GM23338 (cell line): ENCODE results near the gene BMF. TPM values are rescaled to one million over a fixed set of nuclear protein-coding genes. Genes with fewer than 3 reads are reported as not detected.
A peak's percentile ranks its signal among the peaks of the same experiment; 100 is the strongest.

Experiments
- ATAC-seq: fragments of 200-7000 bp; cut with Tn5 transposase; 3 replicates; pipeline ENCODE4 v1.9.1; 2020
- DNase-seq: peaks from one replicate; pipeline ENCODE4 v3.0.0-alpha.2; 2015; ENCODE audit warnings: low spot score
- H2AFZ ChIP-seq: fragments of 200-600 bp; sonication (generic); 2 replicates; pipeline ENCODE4 v1.8.0; 2016; ENCODE audit warnings: antibody characterized with exemption, mild to moderate bottlenecking, moderate library complexity
- H3F3A ChIP-seq: fragments of 200-600 bp; sonication (generic); replicated peaks from 2 replicates; pipeline ENCODE4 v1.8.0; 2017; ENCODE audit warnings: antibody characterized with exemption, mixed run types, low read depth
- H3K27ac ChIP-seq: fragments of 200-600 bp; sonication (generic); 2 replicates; pipeline ENCODE4 v1.6.1; 2016; ENCODE audit warnings: low read depth
- H3K27me3 ChIP-seq: fragments of 200-600 bp; sonication (generic); 2 replicates; pipeline ENCODE4 v1.8.0; 2016; ENCODE audit warnings: mild to moderate bottlenecking, mixed run types, moderate library complexity; ENCODE audit not compliant: insufficient read depth
- H3K36me3 ChIP-seq: fragments of 200-600 bp; sonication (generic); 2 replicates; pipeline ENCODE4 v1.8.0; 2016; ENCODE audit warnings: mild to moderate bottlenecking; ENCODE audit not compliant: insufficient read depth
- H3K4me1 ChIP-seq: fragments of 200-600 bp; sonication (generic); 2 replicates; pipeline ENCODE4 v1.8.0; 2016; ENCODE audit warnings: mild to moderate bottlenecking, moderate library complexity; ENCODE audit not compliant: insufficient read depth
- H3K4me2 ChIP-seq: fragments of 200-600 bp; sonication (generic); 2 replicates; pipeline ENCODE4 v1.7.1; 2017; ENCODE audit warnings: mixed run types
- H3K4me3 ChIP-seq: fragments of 200-600 bp; sonication (generic); 2 replicates; pipeline ENCODE4 v1.6.1; 2016; ENCODE audit warnings: mixed run types
- H3K79me2 ChIP-seq: fragments of 200-600 bp; sonication (generic); replicated peaks from 2 replicates; pipeline ENCODE4 v1.8.0; 2017; ENCODE audit warnings: mild to moderate bottlenecking; ENCODE audit not compliant: insufficient read depth
- H3K9me2 ChIP-seq: fragments of 200-600 bp; sonication (generic); 2 replicates; pipeline ENCODE4 v1.8.0; 2017; ENCODE audit not compliant: insufficient read depth
- H4K20me1 ChIP-seq: fragments of 200-600 bp; sonication (generic); replicated peaks from 2 replicates; pipeline ENCODE4 v1.8.0; 2017; ENCODE audit warnings: mild to moderate bottlenecking; ENCODE audit not compliant: insufficient read depth
- H3K27ac Mint-ChIP-seq: 2 replicates; pipeline ENCODE4 v1.8.0; 2020; ENCODE audit warnings: inconsistent platforms, mild to moderate bottlenecking, moderate library complexity, mixed read lengths
- H3K27me3 Mint-ChIP-seq: 3 replicates; pipeline ENCODE4 v1.8.0; 2022; ENCODE audit warnings: low read depth, mild to moderate bottlenecking, moderate library complexity, mixed read lengths, inconsistent platforms; ENCODE audit not compliant: insufficient read depth, poor library complexity
- H3K36me3 Mint-ChIP-seq: 3 replicates; pipeline ENCODE4 v1.8.0; 2021; ENCODE audit warnings: low read depth, mild to moderate bottlenecking, inconsistent platforms, moderate library complexity, mixed read lengths
- H3K4me1 Mint-ChIP-seq: 3 replicates; pipeline ENCODE4 v1.8.0; 2020; ENCODE audit warnings: mild to moderate bottlenecking, inconsistent platforms, mixed read lengths
- H3K4me3 Mint-ChIP-seq: 3 replicates; pipeline ENCODE4 v1.8.0; 2021; ENCODE audit warnings: moderate library complexity, mild to moderate bottlenecking, inconsistent platforms, mixed read lengths
- H3K9me3 Mint-ChIP-seq: 3 replicates; pipeline ENCODE4 v1.8.0; 2020; ENCODE audit warnings: moderate library complexity, mild to moderate bottlenecking, inconsistent platforms, mixed read lengths
- CREB1 ChIP-seq: fragments of 250-450 bp; sonication (Bioruptor Pico); IDR thresholded peaks from 2 replicates; pipeline ENCODE4 v1.5.0; 2020; ENCODE audit warnings: low read depth, mild to moderate bottlenecking, moderate library complexity
- EZH2 ChIP-seq: fragments of 200-600 bp; sonication (generic); IDR thresholded peaks from one replicate; pipeline ENCODE4 v1.8.0; 2017; ENCODE audit warnings: antibody characterized with exemption, mild to moderate bottlenecking, low read depth; ENCODE audit not compliant: unreplicated experiment
- EZH2phosphoT487 ChIP-seq: fragments of 200-600 bp; sonication (generic); IDR thresholded peaks from one replicate; pipeline ENCODE4 v1.8.1; 2018; ENCODE audit warnings: antibody characterized with exemption; ENCODE audit not compliant: unreplicated experiment
- POLR2AphosphoS5 ChIP-seq: IDR thresholded peaks from 2 replicates; pipeline ENCODE4 v1.6.1; 2016; ENCODE audit warnings: antibody characterized with exemption, low read depth
- STAT1 ChIP-seq: IDR thresholded peaks from one replicate; pipeline ENCODE4 v1.6.1; 2016; ENCODE audit warnings: antibody characterized with exemption; ENCODE audit not compliant: unreplicated experiment
- ZNF331 ChIP-seq: fragments of 250-450 bp; sonication (Bioruptor Pico); IDR thresholded peaks from 2 replicates; pipeline ENCODE4 v1.5.0; 2020; ENCODE audit warnings: low read depth, mild to moderate bottlenecking, moderate library complexity
- polyA plus RNA-seq: library from polyadenylated mRNA; unstranded; fragments of >200 nt; fragmentation: Nextera tagmentation; extraction: Ambion mirVana; gene quantifications from 2 replicates; pipeline ENCODE4 v1.2.1, GENCODE V29; 2016
- total RNA-seq: library from RNA; depleted of rRNA; stranded (reverse); fragments of >200 nt; shearing (Covaris generic); gene quantifications from 2 replicates; pipeline ENCODE4 v1.2.3, GENCODE V29; 2014
- TF ChIP-seq, protein P1 (sequence below): IDR thresholded peaks from one replicate; pipeline ENCODE4 v1.6.1; 2018; ENCODE audit warnings: antibody characterized with exemption; ENCODE audit not compliant: unreplicated experiment
- TF ChIP-seq, protein P2 (sequence below), 2 experiments: fragments of 200-600 bp in 1 of 2; sonication (generic) in 1 of 2; conservative IDR thresholded peaks; 2 replicates each; pipeline versions ENCODE4 v1.5.1 to v1.6.1; 2016 to 2017; ENCODE audit warnings: antibody characterized with exemption in 2 of 2, low read depth in 2 of 2, mild to moderate bottlenecking in 2 of 2, moderate library complexity in 1 of 2
- TF ChIP-seq, protein P3 (sequence below): fragments of 250-450 bp; sonication (Bioruptor Pico); IDR thresholded peaks from 2 replicates; pipeline ENCODE4 v1.5.0; 2020; ENCODE audit warnings: mild to moderate bottlenecking, moderate library complexity

Gene BMF
- total and polyA plus RNA-seq, 2 experiments from 2014 or later: 2.0 to 20.3 TPM

DNA sequence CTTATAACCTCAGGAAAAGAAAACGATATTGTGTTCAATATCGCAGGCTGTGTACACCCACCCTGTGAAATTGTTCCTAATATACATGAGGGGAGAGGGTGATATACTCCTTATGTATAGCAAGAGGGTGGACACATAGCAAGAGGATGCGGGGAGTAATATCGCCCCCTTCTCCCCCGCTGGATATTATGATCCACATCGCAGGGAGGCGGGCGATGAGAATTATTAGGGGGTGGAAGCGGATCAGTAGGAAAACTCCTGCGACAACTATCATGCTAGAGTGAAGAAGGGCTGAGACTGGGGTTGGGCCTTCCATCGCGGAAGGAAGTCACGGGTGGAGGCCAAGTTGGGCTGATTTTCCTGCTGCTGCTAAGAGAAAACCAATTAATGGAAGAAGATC, 24.9 kb upstream of the BMF start:
- Mint-ChIP-seq H3K9me3 (no peaks in the 10 kb centered on the region), H3K27me3 (peaks cover 2% of the 10 kb centered on the region), H3K36me3 (no peaks in the 10 kb centered on the region), H3K27ac (no peak overlapping the region), H3K4me1 (peaks cover 17% of the 10 kb centered on the region), H3K4me3 (no peak overlapping the region)
- no peaks in the 10 kb centered on the region for H3K27me3 ChIP-seq
- no peak for TF ChIP-seq POLR2AphosphoS5
- no peak for TF ChIP-seq ZNF331 (CRISPR knock-in tag)
- TF ChIP-seq CREB1 (CRISPR knock-in tag): no peak
- TF ChIP-seq, protein P1, sequence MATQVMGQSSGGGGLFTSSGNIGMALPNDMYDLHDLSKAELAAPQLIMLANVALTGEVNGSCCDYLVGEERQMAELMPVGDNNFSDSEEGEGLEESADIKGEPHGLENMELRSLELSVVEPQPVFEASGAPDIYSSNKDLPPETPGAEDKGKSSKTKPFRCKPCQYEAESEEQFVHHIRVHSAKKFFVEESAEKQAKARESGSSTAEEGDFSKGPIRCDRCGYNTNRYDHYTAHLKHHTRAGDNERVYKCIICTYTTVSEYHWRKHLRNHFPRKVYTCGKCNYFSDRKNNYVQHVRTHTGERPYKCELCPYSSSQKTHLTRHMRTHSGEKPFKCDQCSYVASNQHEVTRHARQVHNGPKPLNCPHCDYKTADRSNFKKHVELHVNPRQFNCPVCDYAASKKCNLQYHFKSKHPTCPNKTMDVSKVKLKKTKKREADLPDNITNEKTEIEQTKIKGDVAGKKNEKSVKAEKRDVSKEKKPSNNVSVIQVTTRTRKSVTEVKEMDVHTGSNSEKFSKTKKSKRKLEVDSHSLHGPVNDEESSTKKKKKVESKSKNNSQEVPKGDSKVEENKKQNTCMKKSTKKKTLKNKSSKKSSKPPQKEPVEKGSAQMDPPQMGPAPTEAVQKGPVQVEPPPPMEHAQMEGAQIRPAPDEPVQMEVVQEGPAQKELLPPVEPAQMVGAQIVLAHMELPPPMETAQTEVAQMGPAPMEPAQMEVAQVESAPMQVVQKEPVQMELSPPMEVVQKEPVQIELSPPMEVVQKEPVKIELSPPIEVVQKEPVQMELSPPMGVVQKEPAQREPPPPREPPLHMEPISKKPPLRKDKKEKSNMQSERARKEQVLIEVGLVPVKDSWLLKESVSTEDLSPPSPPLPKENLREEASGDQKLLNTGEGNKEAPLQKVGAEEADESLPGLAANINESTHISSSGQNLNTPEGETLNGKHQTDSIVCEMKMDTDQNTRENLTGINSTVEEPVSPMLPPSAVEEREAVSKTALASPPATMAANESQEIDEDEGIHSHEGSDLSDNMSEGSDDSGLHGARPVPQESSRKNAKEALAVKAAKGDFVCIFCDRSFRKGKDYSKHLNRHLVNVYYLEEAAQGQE: no peak
- TF ChIP-seq, protein P2, sequence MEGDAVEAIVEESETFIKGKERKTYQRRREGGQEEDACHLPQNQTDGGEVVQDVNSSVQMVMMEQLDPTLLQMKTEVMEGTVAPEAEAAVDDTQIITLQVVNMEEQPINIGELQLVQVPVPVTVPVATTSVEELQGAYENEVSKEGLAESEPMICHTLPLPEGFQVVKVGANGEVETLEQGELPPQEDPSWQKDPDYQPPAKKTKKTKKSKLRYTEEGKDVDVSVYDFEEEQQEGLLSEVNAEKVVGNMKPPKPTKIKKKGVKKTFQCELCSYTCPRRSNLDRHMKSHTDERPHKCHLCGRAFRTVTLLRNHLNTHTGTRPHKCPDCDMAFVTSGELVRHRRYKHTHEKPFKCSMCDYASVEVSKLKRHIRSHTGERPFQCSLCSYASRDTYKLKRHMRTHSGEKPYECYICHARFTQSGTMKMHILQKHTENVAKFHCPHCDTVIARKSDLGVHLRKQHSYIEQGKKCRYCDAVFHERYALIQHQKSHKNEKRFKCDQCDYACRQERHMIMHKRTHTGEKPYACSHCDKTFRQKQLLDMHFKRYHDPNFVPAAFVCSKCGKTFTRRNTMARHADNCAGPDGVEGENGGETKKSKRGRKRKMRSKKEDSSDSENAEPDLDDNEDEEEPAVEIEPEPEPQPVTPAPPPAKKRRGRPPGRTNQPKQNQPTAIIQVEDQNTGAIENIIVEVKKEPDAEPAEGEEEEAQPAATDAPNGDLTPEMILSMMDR (conservative IDR thresholded peaks at IDR 0.05; ENCODE audit: low read depth in 2 of 2): 0 out of 4 replicates have a peak, but pooled peaks of 1 of the 2 experiments have one; percentile 11
- TF ChIP-seq EZH2: no peak
- no peak for TF ChIP-seq STAT1
- TF ChIP-seq EZH2phosphoT487: no peak
- no peak for ATAC-seq
- H3K36me3 ChIP-seq: no peaks in the 10 kb centered on the region
- no peaks in the 10 kb centered on the region; the same call in 1 of the 2 replicates for H3K4me1 ChIP-seq
- no peak overlapping the region for H2AFZ ChIP-seq
- no peak overlapping the region for H3K4me2 ChIP-seq
- no peaks in the 10 kb centered on the region for H3K79me2 ChIP-seq
- no peak for DNase-seq
- H3K27ac ChIP-seq: no peak overlapping the region
- no peaks in the 10 kb centered on the region for H4K20me1 ChIP-seq
- H3K9me2 ChIP-seq: no peaks in the 10 kb centered on the region
- no peaks in the 10 kb centered on the region; the same call in 1 of the 2 replicates for H3F3A ChIP-seq
- no peak overlapping the region for H3K4me3 ChIP-seq

DNA sequence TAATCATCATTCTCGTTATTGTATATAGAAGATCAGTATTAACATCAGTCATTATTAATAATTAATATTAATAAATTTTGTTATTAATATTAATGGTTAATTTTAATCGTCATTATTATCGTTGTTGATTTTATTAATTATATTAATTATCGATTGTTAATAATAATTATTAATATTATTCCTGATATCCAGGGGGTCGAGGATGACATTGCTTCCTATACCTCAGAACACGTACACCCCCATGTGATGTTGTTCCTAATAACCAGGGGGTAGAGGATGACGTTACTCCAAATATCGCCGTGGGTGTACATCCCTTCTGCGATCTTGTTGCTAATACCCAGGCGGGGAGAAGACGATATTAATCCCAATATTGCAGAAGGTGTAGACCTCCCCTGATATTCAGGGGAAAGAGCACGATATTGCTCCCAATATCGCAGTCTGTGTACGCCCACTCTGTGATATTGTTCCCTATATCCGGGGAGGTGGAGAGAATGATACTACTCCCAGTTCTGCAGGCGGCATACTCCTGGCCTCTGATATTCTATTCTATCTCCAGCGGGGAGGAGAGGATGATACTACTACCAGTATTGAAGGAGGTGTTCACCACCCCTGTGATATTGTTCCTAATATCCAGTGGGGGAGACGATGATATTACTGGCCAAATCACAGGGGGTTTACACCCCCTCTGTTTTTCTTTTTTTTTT, 22.3 kb upstream of the BMF start:
- DNase-seq (no peak), ATAC-seq (no peak)
- Histone ChIP-seq H3K79me2 (no peaks in the 10 kb centered on the region), H4K20me1 (no peaks in the 10 kb centered on the region), H3K27me3 (no peaks in the 10 kb centered on the region), H3F3A (no peaks in the 10 kb centered on the region; the same call in 1 of the 2 replicates), H3K4me1 (no peaks in the 10 kb centered on the region; the same call in 1 of the 2 replicates), H3K27ac (no peak overlapping the region), H3K9me2 (no peaks in the 10 kb centered on the region), H3K4me3 (no peak overlapping the region), H2AFZ (no peak overlapping the region), H3K4me2 (no peak overlapping the region), H3K36me3 (no peaks in the 10 kb centered on the region)
- peaks cover 2% of the 10 kb centered on the region for H3K27me3 Mint-ChIP-seq
- no peaks in the 10 kb centered on the region for H3K36me3 Mint-ChIP-seq
- H3K4me3 Mint-ChIP-seq: no peak overlapping the region
- no peaks in the 10 kb centered on the region; the same call in 2 of the 3 replicates for H3K9me3 Mint-ChIP-seq
- no peak overlapping the region for H3K27ac Mint-ChIP-seq
- peaks cover 15% of the 10 kb centered on the region for H3K4me1 Mint-ChIP-seq
- TF ChIP-seq, protein P3, sequence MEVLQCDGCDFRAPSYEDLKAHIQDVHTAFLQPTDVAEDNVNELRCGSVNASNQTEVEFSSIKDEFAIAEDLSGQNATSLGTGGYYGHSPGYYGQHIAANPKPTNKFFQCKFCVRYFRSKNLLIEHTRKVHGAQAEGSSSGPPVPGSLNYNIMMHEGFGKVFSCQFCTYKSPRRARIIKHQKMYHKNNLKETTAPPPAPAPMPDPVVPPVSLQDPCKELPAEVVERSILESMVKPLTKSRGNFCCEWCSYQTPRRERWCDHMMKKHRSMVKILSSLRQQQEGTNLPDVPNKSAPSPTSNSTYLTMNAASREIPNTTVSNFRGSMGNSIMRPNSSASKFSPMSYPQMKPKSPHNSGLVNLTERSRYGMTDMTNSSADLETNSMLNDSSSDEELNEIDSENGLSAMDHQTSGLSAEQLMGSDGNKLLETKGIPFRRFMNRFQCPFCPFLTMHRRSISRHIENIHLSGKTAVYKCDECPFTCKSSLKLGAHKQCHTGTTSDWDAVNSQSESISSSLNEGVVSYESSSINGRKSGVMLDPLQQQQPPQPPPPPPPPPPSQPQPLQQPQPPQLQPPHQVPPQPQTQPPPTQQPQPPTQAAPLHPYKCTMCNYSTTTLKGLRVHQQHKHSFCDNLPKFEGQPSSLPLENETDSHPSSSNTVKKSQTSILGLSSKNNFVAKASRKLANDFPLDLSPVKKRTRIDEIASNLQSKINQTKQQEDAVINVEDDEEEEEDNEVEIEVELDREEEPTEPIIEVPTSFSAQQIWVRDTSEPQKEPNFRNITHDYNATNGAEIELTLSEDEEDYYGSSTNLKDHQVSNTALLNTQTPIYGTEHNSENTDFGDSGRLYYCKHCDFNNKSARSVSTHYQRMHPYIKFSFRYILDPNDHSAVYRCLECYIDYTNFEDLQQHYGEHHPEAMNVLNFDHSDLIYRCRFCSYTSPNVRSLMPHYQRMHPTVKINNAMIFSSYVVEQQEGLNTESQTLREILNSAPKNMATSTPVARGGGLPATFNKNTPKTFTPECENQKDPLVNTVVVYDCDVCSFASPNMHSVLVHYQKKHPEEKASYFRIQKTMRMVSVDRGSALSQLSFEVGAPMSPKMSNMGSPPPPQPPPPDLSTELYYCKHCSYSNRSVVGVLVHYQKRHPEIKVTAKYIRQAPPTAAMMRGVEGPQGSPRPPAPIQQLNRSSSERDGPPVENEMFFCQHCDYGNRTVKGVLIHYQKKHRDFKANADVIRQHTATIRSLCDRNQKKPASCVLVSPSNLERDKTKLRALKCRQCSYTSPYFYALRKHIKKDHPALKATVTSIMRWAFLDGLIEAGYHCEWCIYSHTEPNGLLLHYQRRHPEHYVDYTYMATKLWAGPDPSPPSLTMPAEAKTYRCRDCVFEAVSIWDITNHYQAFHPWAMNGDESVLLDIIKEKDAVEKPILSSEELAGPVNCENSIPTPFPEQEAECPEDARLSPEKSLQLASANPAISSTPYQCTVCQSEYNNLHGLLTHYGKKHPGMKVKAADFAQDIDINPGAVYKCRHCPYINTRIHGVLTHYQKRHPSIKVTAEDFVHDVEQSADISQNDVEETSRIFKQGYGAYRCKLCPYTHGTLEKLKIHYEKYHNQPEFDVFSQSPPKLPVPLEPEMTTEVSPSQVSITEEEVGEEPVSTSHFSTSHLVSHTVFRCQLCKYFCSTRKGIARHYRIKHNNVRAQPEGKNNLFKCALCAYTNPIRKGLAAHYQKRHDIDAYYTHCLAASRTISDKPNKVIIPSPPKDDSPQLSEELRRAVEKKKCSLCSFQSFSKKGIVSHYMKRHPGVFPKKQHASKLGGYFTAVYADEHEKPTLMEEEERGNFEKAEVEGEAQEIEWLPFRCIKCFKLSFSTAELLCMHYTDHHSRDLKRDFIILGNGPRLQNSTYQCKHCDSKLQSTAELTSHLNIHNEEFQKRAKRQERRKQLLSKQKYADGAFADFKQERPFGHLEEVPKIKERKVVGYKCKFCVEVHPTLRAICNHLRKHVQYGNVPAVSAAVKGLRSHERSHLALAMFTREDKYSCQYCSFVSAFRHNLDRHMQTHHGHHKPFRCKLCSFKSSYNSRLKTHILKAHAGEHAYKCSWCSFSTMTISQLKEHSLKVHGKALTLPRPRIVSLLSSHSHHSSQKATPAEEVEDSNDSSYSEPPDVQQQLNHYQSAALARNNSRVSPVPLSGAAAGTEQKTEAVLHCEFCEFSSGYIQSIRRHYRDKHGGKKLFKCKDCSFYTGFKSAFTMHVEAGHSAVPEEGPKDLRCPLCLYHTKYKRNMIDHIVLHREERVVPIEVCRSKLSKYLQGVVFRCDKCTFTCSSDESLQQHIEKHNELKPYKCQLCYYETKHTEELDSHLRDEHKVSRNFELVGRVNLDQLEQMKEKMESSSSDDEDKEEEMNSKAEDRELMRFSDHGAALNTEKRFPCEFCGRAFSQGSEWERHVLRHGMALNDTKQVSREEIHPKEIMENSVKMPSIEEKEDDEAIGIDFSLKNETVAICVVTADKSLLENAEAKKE (CRISPR knock-in tag): no peak
